Kidney (tissue), 14 donors: ENCODE measurements around the gene TBCB. TPM values are rescaled to one million over a fixed set of nuclear protein-coding genes. Genes with fewer than 3 reads are reported as not detected.

Source experiments
- DNase-seq, 5 donors: peaks; one replicate each; pipeline ENCODE4 v3.0.0-alpha.2; 2013 to 2020
- FAIRE-seq: peaks from 2 replicates; lab custom pipeline; 2012; peaks lifted over from hg19 to GRCh38; lab: Jason Lieb, UNC
- H3K27ac ChIP-seq, 2 donors: one replicate each; pipeline ENCODE4 v1.7.0; 2013; ENCODE audit warnings: low read depth in 2 of 2, low read length in 2 of 2, inconsistent platforms in 1 of 2
- H3K27me3 ChIP-seq: one replicate; pipeline ENCODE4 v1.7.1; 2013; ENCODE audit warnings: low read length, inconsistent platforms; ENCODE audit not compliant: control insufficient read depth, insufficient read depth
- H3K36me3 ChIP-seq, 3 donors: one replicate each; pipeline versions ENCODE4 v1.7.0 to v1.7.1; 2013; ENCODE audit warnings: low read length in 3 of 3, control low read depth in 1 of 3, inconsistent platforms in 1 of 3; ENCODE audit not compliant: insufficient read depth in 3 of 3, control insufficient read depth in 2 of 3
- H3K4me1 ChIP-seq, 3 donors: one replicate each; pipeline versions ENCODE4 v1.7.0 to v1.7.1; 2013; ENCODE audit warnings: low read length in 3 of 3, inconsistent platforms in 1 of 3, low read depth in 1 of 3; ENCODE audit not compliant: control insufficient read depth in 2 of 3, insufficient read depth in 2 of 3
- H3K4me3 ChIP-seq, 3 donors: one replicate each; pipeline versions ENCODE4 v1.7.0 to v1.8.1; 2013; ENCODE audit warnings: low read length in 3 of 3, control low read depth in 1 of 3, inconsistent platforms in 1 of 3
- H3K9ac ChIP-seq, 3 donors: one replicate each; pipeline versions ENCODE4 v1.7.0 to v1.7.1; 2013; ENCODE audit warnings: low read length in 3 of 3, control low read depth in 1 of 3, inconsistent platforms in 1 of 3
- H3K9me3 ChIP-seq, 3 donors: one replicate each; pipeline versions ENCODE4 v1.7.0 to v1.7.1; 2013; ENCODE audit warnings: low read length in 3 of 3, control low read depth in 1 of 3, inconsistent platforms in 1 of 3; ENCODE audit not compliant: control insufficient read depth in 2 of 3, insufficient read depth in 1 of 3
- intact Hi-C: fragments of 100-400 bp; cut with DNase I; formaldehyde crosslinking; loops from one replicate; pipeline ENCODE4 v1.11.1; 2022
- polyA plus RNA-seq: library from polyadenylated mRNA; stranded (reverse); fragments of 350-450 nt; fragmentation: Illumina TruSeq; extraction: RNeasy Lipid Tissue Mini Kit (QIAGEN cat#74804); gene quantifications from one replicate; pipeline ENCODE4 v1.2.3, GENCODE V29; 2014; ENCODE audit warnings: low read depth, low replicate concordance; ENCODE audit not compliant: insufficient read depth
- total RNA-seq: library from RNA; stranded (reverse); fragmentation: NEBNext Ultra II Directional; extraction: Animal tissue kit (Norgen Biotek cat#: 25700); gene quantifications from one replicate; pipeline ENCODE4 v1.2.1, GENCODE V29; 2021
- TF ChIP-seq, protein P1 (sequence below): IDR thresholded peaks from 3 replicates; pipeline ENCODE4 v1.5.1; 2012; ENCODE audit warnings: mild to moderate bottlenecking, moderate library complexity, borderline replicate concordance; ENCODE audit not compliant: insufficient read depth; ENCODE audit errors: extremely low read depth
- donor health status: control.
- donor health status: control.
- donor health status: control.
- donor health status: control.
- donor health status: control.
- donor health status: DM: yes; HTN: yes; CAD: no.
- donor health status: Normal renal cell carcinoma (clear cell type).

The TBCB gene
- total and polyA plus RNA-seq, 2 donors from 2014 or later, result 144 to 242 TPM

DNA sequence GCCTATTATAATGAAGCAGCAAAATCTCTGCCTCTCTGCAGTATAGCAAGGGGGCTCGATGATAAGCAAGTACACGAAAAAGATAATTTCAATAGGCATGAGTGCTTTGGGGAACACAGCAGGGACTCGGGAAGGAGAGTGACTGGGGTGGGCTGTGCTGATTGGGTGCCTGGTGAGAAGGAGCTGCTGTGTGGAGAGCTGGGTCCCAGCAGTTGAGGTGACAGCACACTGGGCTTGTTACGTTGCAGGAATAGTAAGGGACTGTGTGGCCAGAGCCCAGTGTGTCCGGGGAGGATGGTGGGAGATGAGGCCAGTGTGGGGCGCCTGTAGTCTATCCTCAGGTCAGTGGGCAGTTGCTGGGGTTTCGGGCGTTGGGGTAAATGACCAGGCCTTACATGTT, 43.2 kb upstream of the TBCB start:
- FAIRE-seq (no peak), DNase-seq (peak in 1 of 5 donors; percentile 31)
- H3K36me3 ChIP-seq, result no peaks in the 10 kb centered on the region
- TF ChIP-seq, protein P1, sequence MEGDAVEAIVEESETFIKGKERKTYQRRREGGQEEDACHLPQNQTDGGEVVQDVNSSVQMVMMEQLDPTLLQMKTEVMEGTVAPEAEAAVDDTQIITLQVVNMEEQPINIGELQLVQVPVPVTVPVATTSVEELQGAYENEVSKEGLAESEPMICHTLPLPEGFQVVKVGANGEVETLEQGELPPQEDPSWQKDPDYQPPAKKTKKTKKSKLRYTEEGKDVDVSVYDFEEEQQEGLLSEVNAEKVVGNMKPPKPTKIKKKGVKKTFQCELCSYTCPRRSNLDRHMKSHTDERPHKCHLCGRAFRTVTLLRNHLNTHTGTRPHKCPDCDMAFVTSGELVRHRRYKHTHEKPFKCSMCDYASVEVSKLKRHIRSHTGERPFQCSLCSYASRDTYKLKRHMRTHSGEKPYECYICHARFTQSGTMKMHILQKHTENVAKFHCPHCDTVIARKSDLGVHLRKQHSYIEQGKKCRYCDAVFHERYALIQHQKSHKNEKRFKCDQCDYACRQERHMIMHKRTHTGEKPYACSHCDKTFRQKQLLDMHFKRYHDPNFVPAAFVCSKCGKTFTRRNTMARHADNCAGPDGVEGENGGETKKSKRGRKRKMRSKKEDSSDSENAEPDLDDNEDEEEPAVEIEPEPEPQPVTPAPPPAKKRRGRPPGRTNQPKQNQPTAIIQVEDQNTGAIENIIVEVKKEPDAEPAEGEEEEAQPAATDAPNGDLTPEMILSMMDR, result no peak
- intact Hi-C loops, result no loop called here
- no peak overlapping the region for H3K9ac ChIP-seq
- no peak overlapping the region for H3K27ac ChIP-seq
- no peaks in the 10 kb centered on the region for H3K27me3 ChIP-seq
- H3K4me1 ChIP-seq, result no peaks in the 10 kb centered on the region
- H3K4me3 ChIP-seq, result no peak overlapping the region
- no peaks in the 10 kb centered on the region for H3K9me3 ChIP-seq

GRCh38 chr19:36073121-36073876, 42.0 kb upstream of the TBCB start:
- H3K4me1 ChIP-seq, result no peaks in the 10 kb centered on the region
- no peaks in the 10 kb centered on the region for H3K9me3 ChIP-seq
- FAIRE-seq, result no peak
- H3K4me3 ChIP-seq, result no peak overlapping the region
- no peaks in the 10 kb centered on the region for H3K36me3 ChIP-seq
- peak in 1 of 5 donors; percentile 2 for DNase-seq
- no peak overlapping the region for H3K9ac ChIP-seq
- no peak overlapping the region for H3K27ac ChIP-seq
- no peaks in the 10 kb centered on the region for H3K27me3 ChIP-seq
- TF ChIP-seq, protein P1, result no peak
- intact Hi-C loops, result no loop called here

- Histone ChIP-seq H3K9ac (no peak overlapping the region), H3K9me3 (no peaks in the 10 kb centered on the region), H3K4me3 (no peak overlapping the region), H3K27ac (no peak overlapping the region), H3K36me3 (no peaks in the 10 kb centered on the region), H3K4me1 (no peaks in the 10 kb centered on the region), H3K27me3 (no peaks in the 10 kb centered on the region)
- FAIRE-seq, result no peak
- DNase-seq, result no peak
- TF ChIP-seq, protein P1, result no peak
- intact Hi-C loops, result no loop called here
Observed at GRCh38 chr19:36079389-36079945, 35.8 kb upstream of the TBCB start.
